ENCODE measurements around the gene FAM72B. TPM values are rescaled to one million over a fixed set of nuclear protein-coding genes. Genes with fewer than 3 reads are reported as not detected.
"Not testable (repeated sequence)": the region's sequence is repeated elsewhere in the genome, so short reads cannot be mapped to it uniquely, and the experiment has no call there.

FAM72B gene
- total RNA-seq, 4 donors from 2014 or later, result 0.40 to 2.6 (median 2.5) TPM; not detected in 1

GRCh38 chr1:121185140-121185708 is 1.1 kb upstream of the FAM72B start:
- TF ChIP-seq POLR2A (IDR thresholded peaks at IDR 0.05), result peak in 1 of 2 donors; percentile 1
- Histone ChIP-seq H3K4me3 (peak overlapping the region; percentile 39 to 58 (median 56)), H3K27ac (peak overlapping the region; percentile 71 to 84 (median 78))
- not testable (repeated sequence) for H3K27me3 ChIP-seq, H3K36me3 ChIP-seq, H3K9me3 ChIP-seq, H3K4me1 ChIP-seq
- peak in 1 of 3 donors; percentile 45 for DNase-seq

- not testable (repeated sequence) for H3K27me3 ChIP-seq, H3K9me3 ChIP-seq, H3K4me1 ChIP-seq, H3K36me3 ChIP-seq, H3K27ac ChIP-seq, DNase-seq
- H3K4me3 ChIP-seq, result peak overlapping the region in 2 of 4 donors; percentile 40
These were observed 273 bp downstream of the FAM72B start for GRCh38 chr1:121183867-121184266.

GRCh38 chr1:121178197-121178596 is 5.9 kb downstream of the FAM72B start:
- H3K27ac ChIP-seq, DNase-seq, H3K36me3 ChIP-seq, H3K4me1 ChIP-seq, H3K4me3 ChIP-seq, H3K9me3 ChIP-seq, H3K27me3 ChIP-seq: not testable (repeated sequence)

- DNase-seq, H3K27ac ChIP-seq, H3K9me3 ChIP-seq, H3K36me3 ChIP-seq, H3K27me3 ChIP-seq, H3K4me3 ChIP-seq, H3K4me1 ChIP-seq: not testable (repeated sequence)
These were observed 7.5 kb downstream of the FAM72B start for GRCh38 chr1:121176649-121177048.

DNA sequence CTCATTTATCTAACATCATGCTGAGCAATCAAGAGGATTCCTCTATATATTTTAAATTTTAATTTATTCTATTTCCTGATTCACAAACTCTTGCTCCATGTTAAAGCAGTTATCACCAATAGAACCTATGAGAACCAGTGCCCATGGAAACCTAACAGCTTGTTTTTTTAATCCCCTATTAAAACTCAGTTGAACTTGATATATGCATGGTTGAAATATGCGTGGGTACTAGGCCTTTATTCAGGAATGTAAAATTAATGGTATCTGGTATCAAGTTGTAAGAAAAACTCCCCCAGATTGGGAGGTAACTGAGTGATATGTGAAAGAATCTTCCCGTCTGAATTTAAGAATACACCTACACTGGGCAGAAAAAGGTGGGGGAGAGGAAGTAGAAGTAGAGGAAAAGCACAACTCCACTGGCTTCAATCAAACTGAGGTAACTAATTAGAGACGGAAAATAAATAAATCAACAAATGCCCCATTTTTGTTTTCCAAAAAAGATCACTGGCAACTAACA is 15.9 kb downstream of the FAM72B start:
- not testable (repeated sequence) for H3K27me3 ChIP-seq, H3K4me1 ChIP-seq, H3K4me3 ChIP-seq, H3K36me3 ChIP-seq, H3K27ac ChIP-seq, H3K9me3 ChIP-seq, DNase-seq

DNA sequence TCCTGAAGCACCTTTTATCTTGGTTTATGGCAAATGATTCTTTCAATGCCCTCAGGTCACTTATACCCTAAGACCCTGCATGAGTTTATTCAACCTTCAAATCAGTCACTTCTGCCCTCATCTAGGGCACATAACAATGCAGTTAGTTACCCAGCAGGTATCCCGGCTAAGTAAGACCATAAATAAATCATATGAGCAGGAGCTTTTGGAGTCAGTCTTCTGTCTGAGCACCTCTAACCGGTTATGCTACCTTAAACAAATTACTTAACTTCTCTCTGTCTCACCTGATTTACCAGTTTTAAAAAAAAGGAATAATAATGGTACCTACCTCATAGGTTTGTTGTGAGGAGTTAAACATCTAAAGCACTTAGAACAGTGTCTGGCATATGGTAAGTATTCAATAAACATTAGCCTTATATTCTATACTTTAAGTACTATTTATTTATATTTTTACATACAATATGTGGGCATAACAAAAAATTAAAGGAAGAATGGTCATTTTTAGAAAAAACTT is 16.9 kb downstream of the FAM72B start:
- H3K27ac ChIP-seq, H3K4me3 ChIP-seq, H3K9me3 ChIP-seq, H3K27me3 ChIP-seq, DNase-seq, H3K4me1 ChIP-seq, H3K36me3 ChIP-seq: not testable (repeated sequence)

DNA sequence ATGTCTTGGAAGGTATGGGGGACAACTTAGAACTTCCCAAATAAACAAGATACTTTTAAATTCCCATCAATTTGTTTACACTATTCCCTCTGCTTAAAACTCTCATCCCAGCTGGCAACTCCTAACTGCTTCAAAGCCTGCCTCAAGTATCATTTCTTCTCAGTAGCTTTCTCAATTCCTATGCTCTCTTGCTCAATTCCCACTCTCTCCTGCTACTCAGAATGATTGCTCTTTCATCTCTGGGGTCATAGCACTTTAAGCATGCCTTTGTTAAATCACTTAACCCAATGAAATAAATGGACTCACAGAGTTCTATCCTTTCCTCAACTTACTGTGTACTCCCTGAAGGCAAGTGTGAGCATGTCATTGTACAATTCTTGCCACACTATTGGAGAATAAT is 18.8 kb downstream of the FAM72B start:
- not testable (repeated sequence) for H3K4me1 ChIP-seq, H3K27ac ChIP-seq, H3K36me3 ChIP-seq, H3K27me3 ChIP-seq, DNase-seq, H3K4me3 ChIP-seq, H3K9me3 ChIP-seq

DNA sequence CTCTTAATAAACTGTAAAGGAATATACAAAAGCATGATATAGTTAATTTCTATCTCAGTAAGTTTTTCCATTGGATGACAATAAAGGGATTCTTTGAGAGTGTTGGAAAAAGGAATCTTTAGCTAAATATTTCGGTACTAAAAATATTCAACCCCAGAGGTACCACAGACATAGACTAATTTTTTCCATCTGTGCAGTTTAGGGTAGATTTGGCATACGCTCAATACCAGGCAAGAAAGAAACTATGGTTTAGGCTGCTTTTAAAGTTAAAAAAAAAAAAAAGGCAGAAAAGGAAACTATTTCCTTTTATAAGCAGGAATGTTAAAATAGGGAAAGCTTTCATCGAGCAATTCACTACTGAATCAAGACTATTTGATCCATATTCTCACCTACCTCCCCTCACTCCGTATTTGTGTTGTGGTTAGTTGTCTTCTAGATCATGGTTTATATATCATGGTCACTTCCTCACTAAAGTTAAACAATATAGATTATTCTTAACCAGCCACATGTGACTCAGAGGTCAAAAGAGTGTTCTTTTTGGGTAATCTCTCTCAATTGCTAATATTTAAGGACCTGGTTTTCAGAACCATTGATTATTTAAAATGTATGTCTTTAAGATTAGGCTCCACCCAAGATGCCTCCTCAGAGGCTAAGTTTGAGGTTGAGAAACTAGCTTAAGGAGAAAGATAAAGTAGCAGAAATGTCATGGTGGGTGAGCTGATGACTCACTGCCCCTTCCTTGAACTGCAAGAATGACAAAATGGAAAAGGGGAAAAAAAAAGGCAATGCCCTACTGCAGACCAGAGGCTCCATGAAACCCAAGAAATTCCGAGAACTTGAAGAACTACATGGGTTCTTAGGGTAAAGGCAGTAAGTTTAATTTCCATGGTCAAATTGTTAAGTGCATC is 20.0 kb downstream of the FAM72B start:
- H3K27me3 ChIP-seq, H3K9me3 ChIP-seq, H3K36me3 ChIP-seq, H3K27ac ChIP-seq, H3K4me3 ChIP-seq, H3K4me1 ChIP-seq, DNase-seq: not testable (repeated sequence)

GRCh38 chr1:121161199-121161901 is 22.8 kb downstream of the FAM72B start:
- not testable (repeated sequence) for DNase-seq, H3K9me3 ChIP-seq, H3K4me3 ChIP-seq, H3K36me3 ChIP-seq, H3K27ac ChIP-seq, H3K4me1 ChIP-seq, H3K27me3 ChIP-seq

- not testable (repeated sequence) for H3K36me3 ChIP-seq, H3K4me3 ChIP-seq, H3K9me3 ChIP-seq, H3K4me1 ChIP-seq, H3K27me3 ChIP-seq, H3K27ac ChIP-seq, DNase-seq
These were observed 24.0 kb downstream of the FAM72B start for GRCh38 chr1:121160118-121160517.

DNA sequence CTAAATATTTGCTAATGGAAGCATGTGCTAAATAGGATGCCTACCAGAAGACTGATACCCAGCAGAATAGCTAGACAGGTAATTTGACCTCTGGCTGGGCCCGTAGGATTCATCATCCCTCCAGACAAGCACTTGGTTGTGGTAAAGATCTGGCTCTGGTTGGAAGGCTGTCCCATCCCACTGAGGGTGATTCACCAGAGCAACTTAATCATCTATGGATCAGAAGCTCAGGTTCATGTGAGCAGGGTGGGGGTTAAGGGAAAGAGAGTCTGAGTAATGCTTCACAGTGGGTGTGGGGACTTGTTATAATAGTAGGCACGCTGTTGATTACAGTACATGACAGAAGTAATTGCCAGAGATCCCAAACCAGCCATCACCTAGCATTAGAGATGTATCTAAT is 26.5 kb downstream of the FAM72B start:
- H3K36me3 ChIP-seq, DNase-seq, H3K27me3 ChIP-seq, H3K4me1 ChIP-seq, H3K27ac ChIP-seq, H3K9me3 ChIP-seq, H3K4me3 ChIP-seq: not testable (repeated sequence)

DNA sequence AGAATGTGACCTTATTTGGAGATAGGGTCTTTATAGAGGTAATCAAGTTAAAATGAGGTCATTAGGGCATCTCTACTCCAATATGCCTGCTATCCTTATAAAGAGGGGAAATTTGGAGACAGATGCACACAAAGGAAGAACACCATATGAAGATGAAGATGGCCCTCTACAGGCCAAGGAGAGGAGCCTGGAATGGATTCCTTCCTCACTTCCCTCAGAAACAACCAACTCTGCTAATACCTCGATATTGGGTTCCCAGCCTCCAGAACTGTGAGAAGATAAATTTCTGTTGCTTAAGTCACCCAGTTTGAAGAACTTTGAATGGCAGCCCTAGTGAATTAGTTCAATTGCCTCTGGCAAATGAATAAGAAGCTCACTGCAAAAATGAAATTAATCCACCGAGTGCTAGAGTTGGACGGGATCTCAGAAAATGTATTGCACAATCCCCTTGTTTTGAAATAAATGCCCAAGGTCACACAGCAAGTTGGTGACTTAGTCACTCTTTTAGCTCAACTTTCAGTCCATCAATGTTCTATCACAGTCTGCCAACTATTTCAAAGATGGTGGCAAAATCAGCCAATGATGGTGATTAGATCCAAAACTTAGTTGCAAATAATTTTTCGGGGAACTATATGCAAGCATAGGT is 27.1 kb downstream of the FAM72B start:
- not testable (repeated sequence) for DNase-seq, H3K4me1 ChIP-seq, H3K36me3 ChIP-seq, H3K4me3 ChIP-seq, H3K27ac ChIP-seq, H3K9me3 ChIP-seq, H3K27me3 ChIP-seq

DNA sequence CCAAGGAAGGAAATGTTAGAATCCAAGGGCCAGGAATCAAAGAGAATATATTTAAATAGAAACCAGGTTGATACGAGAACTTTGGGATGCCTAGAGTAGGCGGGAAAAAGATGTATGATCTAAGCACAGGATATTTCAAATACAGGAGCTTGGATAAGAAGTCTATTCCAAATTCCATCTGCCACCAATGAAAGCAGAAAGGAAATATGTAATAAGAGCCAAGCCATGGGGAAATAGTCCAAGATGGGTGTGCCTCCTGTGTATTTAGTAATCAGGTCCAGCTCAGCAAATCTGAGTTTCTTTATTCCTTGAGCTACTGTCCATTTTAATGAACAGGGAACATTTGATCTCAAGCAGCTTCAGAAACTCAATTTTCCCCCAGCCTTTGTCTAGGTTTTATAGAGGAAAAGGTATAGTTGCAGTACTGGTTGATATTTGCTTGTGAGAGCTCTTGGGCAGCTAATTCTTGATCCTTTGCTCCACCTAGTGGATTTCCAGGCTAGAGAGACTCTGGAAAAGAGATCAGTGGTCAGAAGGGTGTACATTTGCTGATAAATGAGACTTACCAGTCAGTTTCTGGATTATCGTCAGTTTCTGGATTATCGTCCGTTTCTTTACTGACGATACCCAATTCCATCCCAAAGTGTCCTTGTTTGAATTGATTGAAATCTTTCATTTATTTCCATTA is 28.3 kb downstream of the FAM72B start:
- H3K36me3 ChIP-seq, H3K27me3 ChIP-seq, H3K27ac ChIP-seq, H3K9me3 ChIP-seq, H3K4me3 ChIP-seq, DNase-seq, H3K4me1 ChIP-seq: not testable (repeated sequence)

DNA sequence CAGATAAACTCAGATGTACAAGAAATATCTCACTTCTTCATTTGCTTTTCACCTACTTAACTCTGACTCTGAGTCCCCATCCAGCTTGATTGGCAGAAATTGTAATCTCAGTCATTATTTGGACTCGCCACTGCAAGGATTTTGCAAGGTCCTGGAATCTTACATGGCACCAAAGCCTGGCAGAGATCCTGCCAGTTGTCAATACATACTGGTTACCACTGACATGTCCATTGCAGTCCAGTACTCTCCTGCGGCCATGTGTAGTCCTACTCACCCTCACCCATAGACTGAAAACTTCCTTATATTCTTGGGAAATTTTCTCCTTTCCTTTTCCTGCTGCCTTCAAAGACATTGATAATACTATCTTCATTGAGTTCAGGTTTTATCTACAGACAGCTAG is 29.3 kb downstream of the FAM72B start:
- not testable (repeated sequence) for H3K9me3 ChIP-seq, H3K27ac ChIP-seq, H3K27me3 ChIP-seq, H3K4me3 ChIP-seq, H3K4me1 ChIP-seq, DNase-seq, H3K36me3 ChIP-seq
